HG02943 (cell line): ENCODE measurements around the gene IGFLR1.

ENCODE experiments used
- ATAC-seq: cut with Tn5 transposase; IDR thresholded peaks from one replicate; pipeline ENCODE4 v1.9.1; 2021; ENCODE audit warnings: mild to moderate bottlenecking, low read depth, moderate library complexity; ENCODE audit not compliant: unreplicated experiment

IGFLR1 gene

DNA sequence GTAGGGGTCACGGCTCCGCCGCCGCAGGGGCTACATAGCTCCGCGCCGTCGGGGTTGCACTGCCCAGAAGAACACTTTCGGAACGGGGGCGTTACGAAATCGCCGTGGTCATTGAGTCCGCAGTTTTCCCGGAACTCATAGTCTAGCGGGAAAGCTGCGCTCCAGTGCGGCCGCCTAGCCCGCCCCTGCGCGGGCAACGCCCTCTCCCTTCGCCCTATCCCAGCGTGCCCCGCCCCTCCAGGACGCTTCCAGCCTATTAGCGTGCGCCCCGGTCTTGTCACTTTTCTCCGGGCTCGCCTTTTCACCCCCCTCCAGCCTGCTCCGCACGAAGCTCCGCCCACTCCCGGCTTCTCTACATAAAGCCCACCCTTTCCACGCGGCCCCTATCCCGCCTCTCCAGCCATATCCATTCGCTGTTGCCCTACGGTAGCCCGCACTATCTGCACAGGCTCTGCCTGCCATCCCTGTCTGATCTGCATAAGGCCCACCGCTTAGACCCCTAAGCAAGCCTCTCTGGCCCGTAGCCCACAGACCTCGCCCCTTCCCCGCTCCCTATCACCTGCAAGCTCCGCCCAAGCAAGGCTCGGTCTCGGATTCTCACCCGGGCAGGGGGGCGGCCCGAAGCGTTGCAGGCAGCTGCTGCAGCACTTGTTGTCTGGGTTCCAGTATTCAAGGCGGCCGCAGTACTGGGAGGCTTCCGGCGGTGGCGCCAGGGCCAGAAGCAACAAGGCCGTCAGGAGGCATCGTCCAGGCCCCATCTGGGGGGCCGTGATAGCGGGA, 1.6 kb downstream of the IGFLR1 start:
- peak; percentile 56 for ATAC-seq

DNA sequence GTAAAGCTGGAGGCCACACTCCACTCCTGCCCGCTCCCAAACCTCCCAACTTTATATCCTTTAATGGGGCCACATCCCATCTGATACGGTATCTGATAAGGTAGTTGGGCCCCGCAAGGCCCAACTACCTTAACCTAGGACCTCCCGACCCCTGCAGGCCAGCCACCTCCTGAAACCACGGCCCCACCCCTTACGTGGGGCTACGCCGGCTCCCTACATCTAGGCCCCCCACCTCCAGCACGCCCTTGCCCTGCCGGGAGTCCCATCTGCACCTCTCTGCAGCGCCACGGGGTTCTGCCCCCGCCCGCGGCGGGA, 2.2 kb downstream of the IGFLR1 start:
- no peak for ATAC-seq

DNA sequence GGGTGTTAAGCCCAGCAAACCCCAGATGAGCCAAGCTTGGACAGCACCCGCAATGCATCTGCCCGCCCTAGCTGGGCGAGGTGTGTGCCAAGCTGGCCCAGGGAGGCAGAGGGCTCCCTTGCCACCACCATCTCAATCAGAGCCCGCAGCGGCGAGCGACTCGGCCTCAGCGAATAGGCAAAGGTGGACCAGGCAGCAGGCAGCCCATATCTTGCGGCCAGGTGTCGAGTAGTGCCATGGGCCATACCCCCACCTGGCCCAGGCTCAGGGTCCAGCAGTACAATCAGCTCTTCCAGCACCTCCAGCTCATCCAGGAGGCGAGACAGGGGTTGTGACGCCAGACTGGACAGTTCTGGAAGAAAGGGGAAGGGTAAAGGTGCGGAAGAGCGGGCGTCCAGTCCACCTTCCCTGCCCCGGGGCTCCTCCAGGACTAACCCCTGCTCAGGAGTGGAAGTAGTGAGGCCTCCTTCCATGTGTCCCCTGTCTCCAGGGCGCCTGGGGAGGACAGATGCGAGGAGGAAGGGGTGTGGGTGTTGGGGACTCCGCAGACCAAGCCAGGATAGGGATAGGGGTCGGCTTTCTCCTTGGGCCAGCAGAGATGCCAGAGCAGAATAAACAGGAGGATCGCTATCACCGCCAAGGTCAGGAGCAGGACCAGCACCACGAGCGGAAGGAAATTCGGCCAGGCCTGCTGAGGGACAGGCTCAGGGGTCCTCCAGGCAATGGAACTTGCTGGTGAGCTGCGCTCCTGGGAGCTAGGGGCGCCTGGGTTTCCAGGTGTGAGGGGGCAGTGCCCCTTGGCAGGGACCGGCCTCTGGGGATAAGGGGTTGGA, 2.8 kb downstream of the IGFLR1 start:
- ATAC-seq: no peak

DNA sequence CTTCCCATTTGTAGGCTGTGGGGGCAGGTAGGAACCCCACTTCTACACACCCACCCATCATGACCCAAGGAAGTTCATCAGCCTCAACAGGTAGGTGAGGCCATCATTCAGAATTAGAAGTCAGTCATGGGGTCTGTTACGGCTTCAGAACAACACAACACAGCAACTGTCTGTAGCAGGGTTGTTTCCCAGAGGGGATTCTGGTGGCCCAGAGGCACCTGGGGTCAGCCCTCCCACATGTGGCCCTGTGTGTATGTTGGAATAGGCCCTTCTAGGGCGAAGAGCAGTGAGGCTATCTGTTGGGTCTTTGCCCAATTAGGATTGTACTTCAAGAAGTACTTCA, 3.4 kb downstream of the IGFLR1 start:
- no peak for ATAC-seq

DNA sequence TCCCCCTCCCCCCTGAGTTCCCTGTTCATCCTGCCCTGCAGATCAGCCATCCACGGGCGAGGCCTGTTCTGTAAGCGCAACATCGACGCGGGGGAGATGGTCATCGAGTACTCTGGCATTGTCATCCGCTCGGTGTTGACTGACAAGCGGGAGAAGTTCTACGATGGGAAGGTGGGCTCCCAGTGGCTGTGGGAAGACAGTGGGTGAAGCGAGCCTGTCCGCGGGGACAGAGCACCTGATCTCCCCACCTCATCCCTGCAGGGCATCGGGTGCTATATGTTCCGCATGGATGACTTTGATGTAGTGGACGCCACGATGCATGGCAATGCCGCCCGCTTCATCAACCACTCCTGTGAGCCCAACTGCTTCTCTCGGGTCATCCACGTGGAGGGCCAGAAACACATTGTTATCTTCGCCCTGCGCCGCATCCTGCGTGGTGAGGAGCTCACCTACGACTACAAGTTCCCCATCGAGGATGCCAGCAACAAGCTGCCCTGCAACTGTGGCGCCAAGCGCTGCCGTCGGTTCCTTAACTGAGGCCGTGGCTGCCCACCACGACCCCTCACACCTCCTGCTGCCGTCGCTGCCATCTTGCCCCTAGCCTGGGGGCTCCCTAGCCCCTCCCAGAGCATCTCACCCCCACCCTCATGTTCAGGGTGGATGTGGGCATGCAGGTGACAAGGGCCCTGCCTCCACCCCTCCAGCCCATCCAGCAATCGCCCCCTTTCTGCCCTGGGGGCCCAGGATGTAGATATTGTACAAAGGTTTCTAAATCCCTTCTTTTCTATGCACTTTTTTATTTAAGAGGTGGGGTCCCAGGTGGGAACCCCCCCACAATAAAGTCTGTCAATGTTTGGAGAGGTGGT, 4.0 kb downstream of the IGFLR1 start:
- ATAC-seq: no peak

DNA sequence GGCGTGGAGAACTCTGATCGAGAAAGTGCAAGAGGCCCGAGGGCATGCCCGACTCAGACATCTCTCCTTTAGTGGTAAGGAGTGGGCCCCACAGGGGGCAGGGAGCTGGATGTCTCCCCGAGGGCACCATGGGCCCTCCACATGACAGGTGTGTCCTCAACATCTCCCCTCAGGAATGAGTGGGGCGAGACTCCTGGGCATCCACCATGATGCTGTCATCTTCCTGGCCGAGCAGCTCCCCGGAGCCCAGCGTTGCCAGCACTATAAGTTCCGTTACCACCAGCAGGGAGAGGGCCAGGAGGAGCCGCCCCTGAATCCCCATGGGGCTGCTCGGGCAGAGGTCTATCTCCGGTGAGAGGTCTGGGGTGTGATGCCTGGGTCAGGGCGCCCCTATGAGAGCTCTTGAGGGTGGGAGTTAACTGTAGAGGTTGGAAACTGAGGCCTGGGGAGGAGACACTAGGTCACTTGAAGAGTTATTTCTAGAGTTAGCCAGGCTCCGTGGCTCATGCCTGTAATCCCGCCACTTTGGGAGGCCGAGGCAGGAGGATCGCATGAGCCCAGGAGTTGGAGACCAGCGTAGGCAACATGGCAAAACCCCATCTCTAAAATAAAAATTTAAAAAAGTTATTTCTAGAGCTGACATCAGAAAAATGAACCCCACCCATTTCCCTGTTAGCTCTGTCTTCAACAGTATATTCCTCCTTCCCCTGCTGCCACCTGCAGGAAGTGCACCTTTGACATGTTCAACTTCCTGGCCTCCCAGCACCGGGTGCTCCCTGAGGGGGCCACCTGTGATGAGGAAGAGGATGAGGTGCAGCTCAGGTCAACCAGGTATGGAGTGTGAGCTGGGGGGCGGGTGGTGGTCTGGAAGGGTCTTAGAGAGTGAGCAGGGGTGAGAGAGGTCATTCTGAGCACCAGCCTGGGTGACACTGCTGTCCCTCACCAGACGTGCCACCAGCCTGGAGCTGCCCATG, 5.1 kb downstream of the IGFLR1 start:
- no peak for ATAC-seq

DNA sequence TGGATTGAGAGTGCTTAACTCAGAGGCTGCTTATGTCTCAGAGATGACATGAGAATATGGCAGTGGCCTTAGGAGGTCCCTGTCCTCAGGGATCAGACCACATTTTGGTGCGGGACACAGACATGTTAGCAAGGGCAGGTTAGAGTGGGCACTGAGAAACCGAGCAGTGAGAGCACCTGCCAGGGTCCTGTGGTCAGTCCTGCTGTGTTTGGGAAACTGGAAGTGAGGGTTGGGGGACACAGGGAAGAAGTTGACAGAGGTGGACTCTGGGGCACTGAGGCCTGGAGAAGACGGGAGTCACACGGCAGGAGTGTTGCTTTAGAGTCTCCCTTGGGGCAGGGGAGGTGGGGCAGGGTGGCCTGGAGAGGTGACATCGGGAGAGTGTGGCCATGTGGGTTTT, 7.4 kb downstream of the IGFLR1 start:
- no peak for ATAC-seq

DNA sequence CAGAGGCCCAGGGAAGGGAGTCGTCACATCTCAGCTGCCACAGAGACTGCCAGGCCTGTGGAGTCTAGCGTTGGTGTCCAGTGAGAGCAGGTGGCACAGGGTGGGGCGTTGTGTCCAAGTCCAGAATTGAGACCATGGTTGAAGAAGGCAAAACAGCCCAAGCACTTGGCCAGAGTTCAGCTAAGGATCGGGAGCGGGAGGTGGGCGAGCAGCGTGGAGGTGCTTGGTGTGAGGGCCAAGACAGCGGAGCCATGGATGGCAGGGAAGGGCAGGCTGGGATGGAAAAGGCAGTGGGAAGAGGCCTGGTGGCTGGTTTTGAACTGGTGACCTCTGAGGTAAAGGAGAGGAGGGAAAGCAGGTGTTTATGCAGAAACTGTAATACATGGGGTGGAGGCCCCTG, 8.0 kb downstream of the IGFLR1 start:
- no peak for ATAC-seq

DNA sequence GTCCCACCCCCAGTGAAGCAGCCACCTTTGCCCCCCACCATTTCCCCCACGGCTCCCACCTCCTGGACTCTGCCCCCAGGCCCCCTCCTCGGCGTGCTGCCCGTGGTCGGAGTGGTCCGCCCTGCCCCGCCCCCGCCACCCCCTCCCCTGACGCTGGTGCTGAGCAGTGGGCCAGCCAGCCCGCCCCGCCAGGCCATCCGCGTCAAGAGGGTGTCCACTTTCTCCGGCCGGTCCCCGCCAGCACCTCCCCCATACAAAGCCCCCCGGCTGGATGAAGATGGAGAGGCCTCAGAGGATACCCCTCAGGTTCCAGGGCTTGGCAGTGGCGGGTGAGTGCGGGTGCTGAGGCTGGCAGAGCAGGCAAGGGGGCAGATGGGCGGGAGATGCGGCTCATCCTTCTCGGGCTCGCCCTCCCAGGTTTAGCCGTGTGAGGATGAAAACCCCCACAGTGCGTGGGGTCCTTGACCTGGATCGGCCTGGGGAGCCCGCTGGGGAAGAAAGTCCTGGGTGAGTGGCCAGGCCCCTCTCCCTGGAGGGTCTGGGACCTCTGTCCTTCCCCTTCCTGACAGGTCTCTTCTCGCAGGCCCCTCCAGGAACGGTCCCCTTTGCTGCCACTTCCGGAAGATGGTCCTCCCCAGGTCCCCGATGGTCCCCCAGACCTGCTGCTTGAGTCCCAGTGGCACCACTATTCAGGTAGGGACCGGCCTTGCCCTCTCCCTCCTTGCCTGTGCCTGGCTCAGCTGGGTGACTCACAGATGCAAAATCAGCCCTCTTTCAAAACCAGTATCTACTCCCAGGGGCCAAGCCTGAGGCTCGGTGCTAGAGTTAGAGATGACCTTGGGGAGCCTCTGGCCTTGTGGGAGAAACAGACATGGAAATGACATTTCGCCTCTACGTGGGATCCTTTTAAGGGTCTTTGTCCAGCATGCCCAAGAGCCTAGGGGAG, 8.8 kb downstream of the IGFLR1 start:
- ATAC-seq: no peak

DNA sequence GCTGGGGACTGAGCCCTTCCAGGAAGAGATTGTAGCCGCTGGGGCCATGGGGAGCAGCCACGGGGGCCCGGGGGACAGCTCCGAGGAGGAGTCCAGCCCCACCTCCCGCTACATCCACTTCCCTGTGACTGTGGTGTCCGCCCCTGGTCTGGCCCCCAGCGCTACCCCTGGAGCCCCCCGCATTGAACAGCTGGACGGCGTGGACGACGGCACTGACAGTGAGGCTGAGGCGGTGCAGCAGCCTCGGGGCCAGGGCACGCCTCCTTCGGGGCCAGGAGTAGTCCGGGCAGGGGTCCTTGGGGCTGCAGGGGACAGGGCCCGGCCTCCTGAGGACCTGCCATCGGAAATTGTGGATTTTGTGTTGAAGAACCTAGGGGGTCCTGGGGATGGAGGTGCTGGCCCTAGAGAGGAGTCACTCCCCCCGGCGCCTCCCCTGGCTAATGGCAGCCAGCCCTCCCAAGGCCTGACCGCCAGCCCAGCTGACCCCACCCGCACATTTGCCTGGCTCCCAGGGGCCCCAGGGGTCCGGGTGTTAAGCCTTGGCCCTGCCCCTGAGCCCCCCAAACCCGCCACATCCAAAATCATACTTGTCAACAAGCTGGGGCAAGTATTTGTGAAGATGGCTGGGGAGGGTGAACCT, 9.6 kb downstream of the IGFLR1 start:
- no peak for ATAC-seq

DNA sequence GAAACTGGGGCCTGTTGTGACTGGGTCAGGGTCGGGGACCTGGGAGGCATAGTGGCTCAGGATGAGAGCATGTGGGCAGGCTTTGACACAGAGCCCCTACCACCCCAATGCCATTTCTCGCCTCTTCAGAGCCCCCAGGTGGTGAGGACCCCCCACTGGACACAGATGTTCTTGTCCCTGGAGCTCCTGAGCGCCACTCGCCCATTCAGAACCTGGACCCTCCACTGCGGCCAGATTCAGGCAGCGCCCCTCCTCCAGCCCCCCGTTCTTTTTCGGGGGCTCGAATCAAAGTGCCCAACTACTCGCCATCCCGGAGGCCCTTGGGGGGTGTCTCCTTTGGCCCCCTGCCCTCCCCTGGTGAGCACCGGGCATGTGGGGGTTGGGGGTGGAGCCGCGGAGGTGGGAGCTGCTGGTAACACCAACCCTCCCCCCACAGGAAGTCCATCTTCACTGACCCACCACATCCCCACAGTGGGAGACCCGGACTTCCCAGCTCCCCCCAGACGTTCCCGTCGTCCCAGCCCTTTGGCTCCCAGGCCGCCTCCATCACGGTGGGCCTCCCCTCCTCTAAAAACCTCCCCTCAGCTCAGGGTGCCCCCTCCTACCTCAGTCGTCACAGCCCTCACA, 10.4 kb downstream of the IGFLR1 start:
- no peak for ATAC-seq

DNA sequence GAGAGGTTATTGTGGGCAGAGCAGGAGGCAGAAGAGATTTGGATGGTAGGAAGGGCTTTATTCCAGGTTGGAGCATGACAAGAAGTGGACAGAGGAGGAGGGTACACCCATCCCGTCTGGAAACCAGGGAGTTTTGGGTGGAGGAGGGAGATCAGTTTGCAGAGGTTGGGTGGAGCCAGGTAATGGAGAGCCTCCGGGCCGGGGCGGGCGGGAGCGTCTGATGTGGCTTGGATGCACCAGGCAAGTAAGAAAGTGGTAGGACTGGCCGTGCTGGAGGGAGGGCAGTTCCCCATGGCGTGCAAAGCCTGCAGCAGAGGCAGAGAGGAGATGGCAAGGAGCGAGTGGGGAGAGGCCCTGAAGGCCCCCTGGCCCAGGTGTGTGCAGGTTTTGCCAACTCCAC, 10.9 kb downstream of the IGFLR1 start:
- no peak for ATAC-seq

DNA sequence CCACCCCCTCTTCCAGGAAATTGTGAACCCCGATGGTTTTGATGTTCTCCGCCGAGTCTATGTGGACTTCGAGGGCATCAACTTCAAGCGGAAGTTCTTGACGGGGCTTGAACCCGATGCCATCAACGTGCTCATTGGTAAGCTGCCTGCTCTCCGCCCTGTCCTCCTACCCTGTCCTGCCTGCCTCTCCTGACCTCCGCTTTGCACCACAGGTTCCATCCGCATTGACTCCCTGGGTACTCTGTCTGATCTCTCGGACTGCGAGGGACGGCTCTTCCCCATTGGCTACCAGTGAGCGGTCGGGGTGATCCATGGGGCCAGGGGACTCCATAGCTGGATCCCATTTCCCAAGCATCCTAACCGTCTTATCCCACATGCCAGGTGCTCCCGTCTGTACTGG, 11.9 kb downstream of the IGFLR1 start:
- no peak for ATAC-seq

DNA sequence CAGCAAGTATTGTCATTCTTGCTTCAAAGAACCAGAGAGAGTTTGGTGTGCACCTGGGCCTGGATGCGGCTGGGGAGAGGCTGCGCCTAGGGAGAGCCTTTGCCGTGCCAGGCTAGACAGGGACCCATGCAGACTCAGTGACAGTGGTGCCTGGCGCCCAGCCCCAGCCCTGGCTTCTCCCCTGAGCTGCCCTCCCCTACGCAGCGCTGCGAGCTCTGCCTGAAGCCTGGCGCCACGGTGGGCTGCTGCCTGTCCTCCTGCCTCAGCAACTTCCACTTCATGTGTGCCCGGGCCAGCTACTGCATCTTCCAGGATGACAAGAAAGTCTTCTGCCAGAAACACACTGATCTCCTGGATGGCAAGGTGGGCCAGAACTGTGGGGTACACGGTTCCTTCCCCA, 12.5 kb downstream of the IGFLR1 start:
- no peak for ATAC-seq

DNA sequence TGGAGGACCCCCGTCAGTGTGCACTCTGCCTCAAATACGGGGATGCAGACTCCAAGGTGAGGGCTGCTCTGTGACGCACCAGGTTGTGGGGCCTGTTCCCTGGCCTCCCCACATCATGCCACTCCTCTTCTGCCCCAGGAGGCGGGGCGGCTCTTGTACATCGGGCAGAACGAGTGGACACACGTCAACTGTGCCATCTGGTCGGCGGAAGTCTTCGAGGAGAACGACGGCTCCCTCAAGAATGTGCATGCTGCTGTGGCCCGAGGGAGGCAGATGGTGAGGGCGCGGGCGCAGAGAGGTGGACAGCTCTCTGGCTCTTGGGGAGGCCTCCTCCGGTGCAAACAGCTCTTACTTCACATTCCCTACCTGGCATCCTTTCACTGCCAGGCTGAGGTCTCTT, 13.2 kb downstream of the IGFLR1 start:
- ATAC-seq: no peak

DNA sequence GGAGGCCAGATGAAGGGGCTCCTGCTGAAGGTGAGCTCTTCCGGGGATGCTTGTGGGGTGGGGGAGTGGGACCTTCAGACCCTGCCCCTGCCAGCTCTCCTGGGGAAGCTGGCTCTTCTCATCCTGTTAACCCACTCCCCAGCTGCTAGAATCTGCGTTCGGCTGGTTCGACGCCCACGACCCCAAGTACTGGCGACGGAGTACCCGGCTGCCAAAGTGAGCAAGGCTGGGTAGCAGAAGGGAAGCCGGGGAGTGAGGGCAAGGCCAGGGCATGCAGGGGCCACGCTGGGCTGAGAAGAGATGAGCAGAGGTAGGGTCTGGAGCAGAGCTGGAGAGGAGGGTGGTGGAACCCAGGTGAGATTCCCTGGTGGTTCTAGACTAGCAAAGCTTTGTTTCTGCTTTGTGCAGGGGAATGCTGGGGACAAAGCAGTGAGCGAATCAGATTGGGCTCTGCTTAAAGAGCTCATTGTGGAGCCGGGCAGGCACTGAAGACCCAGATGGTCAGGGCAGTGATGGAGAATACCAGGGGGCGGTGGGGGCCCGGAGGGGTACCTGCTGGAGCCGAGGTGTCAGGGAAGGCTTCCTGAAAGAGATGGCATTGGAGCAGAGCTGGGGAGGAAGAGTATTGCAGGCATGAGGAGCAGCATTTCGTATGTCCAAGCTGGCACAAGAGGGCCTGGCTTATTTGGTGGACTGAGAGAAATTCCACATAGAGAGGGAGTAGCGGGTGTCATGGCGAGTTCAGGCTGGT, 14.1 kb downstream of the IGFLR1 start:
- no peak for ATAC-seq
